Fibroblast of the aortic adventitia (primary cell): ENCODE results near the gene CTBP2. TPM values are rescaled to one million over a fixed set of nuclear protein-coding genes. Genes with fewer than 3 reads are reported as not detected.

Source experiments
- DNase-seq: peaks from one replicate; pipeline ENCODE4 v3.0.0-alpha.2; 2010; ENCODE audit warnings: low read depth
- H3K4me3 ChIP-seq: 2 replicates; pipeline ENCODE4 v1.5.1; 2011; ENCODE audit warnings: low read depth, mild to moderate bottlenecking, control low read depth, low read length, moderate library complexity
- CTCF ChIP-seq: IDR thresholded peaks from 2 replicates; pipeline ENCODE4 v1.5.1; 2011; ENCODE audit warnings: mild to moderate bottlenecking, low read length, control low read depth, inconsistent platforms; ENCODE audit not compliant: insufficient read depth
- total RNA-seq: library from RNA; depleted of rRNA; stranded (reverse); fragments of >200 nt; gene quantifications from 2 replicates; pipeline ENCODE4 v1.2.3, GENCODE V29; 2012; ENCODE audit warnings: low replicate concordance

The CTBP2 gene
- total RNA-seq, 1 donor, result 45.4 TPM

- TF ChIP-seq CTCF, result no peak
- H3K4me3 ChIP-seq, result no peak overlapping the region
- no peak for DNase-seq
Measured at GRCh38 chr10:125026036-125026931, 134.1 kb downstream of the CTBP2 start.

GRCh38 chr10:125025341-125025740, 135.0 kb downstream of the CTBP2 start:
- DNase-seq, result peak; percentile 41
- no peak overlapping the region for H3K4me3 ChIP-seq
- TF ChIP-seq CTCF, result no peak

GRCh38 chr10:125024497-125025234, 135.7 kb downstream of the CTBP2 start:
- no peak for TF ChIP-seq CTCF
- H3K4me3 ChIP-seq, result no peak overlapping the region
- DNase-seq, result no peak

- TF ChIP-seq CTCF, result no peak
- no peak overlapping the region for H3K4me3 ChIP-seq
- DNase-seq, result no peak
Measured at GRCh38 chr10:125023862-125024496, 136.4 kb downstream of the CTBP2 start.

GRCh38 chr10:125023255-125023654, 137.1 kb downstream of the CTBP2 start:
- no peak overlapping the region for H3K4me3 ChIP-seq
- DNase-seq, result no peak
- TF ChIP-seq CTCF, result no peak

- no peak for DNase-seq
- TF ChIP-seq CTCF, result no peak
Measured at GRCh38 chr10:125022671-125023070, 137.7 kb downstream of the CTBP2 start.

More at GRCh38 chr10:125022671-125023070, 137.7 kb downstream of the CTBP2 start:
- H3K4me3 ChIP-seq, result no peak overlapping the region
